GM12874 (cell line): ENCODE results near the gene ZNF775.

Experiments
- CTCF ChIP-seq: IDR thresholded peaks from 2 replicates; pipeline ENCODE4 v1.5.1; 2011; ENCODE audit warnings: low read depth, mild to moderate bottlenecking, control low read depth, low read length, moderate library complexity; ENCODE audit not compliant: insufficient read depth

ZNF775 gene

DNA sequence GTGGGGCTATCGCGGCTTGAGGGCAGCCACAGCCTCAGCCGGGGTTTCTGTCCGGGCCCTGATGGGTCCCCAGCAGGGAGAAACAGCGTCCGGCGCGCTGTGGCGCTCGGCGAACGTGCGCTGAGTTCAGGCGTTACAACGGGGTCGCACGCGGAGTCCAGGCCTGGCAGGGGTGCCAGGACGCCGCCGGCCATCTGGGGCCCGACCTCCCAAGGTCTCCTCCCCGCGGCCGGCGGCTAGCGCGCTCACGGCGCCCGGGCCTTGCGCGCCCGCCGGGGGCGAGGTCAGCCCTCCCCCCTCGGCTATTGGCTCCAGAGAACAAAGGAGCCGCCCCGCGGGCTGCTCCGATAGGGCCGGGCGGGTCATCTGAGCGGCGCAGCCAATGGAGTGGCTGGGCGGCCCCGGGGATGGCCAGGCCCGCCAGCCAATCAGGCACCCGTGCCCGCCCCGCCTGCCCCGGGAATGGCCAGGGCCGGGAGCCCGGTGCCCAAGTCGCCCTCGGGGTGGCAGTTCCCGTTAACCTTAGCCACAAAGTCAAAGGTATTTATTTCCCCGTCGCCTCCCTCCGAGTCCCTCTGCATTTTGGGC is at the start of gene ZNF775:
TSS of gene ZNF775 (plus strand) at position 478 of the 588 bp plus-strand sequence. CDS start 9,141 bp downstream, outside the sequence.
- no peak for TF ChIP-seq CTCF

DNA sequence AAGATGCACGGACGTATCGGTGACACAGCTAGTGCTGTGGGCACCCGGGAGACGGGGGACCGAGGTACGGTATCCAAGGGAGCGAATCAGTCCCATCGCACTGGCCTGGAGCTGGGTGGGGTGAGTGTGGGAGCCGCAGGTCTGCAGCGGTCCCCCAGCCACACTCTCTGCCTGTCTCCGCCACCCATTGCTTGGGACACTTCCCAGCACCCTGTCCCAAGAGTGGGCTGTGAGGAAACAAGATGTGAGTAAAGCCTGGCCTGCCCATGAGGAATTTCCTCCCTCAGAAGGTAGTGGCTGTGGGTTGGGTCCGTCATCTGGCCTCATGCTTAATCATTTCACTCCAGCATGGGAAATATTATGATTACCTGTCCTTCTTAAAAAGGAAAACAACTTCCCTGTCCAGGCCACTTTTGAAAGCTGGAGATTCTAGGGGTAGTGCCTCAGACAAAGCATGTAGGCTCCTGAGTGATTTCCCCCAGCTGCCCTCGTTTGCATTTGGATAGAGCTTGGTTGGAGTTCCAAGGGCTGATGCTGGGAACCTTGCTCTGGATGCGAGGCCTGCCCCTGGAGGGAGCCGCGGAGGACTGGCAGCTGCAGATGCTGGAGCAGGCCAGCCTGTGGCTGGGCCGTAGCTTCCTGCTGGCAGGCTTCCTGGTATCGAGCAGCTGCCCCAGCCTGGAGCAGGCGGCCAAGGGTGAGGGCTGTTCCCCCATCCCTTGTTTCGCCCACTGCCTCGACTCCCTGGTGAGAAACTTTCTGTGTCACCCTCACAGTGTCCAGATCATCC is 49.6 kb upstream of the ZNF775 start:
- TF ChIP-seq CTCF, result no peak

- TF ChIP-seq CTCF, result no peak
These were observed 48.8 kb upstream of the ZNF775 start for GRCh38 chr7:150330211-150330885.

DNA sequence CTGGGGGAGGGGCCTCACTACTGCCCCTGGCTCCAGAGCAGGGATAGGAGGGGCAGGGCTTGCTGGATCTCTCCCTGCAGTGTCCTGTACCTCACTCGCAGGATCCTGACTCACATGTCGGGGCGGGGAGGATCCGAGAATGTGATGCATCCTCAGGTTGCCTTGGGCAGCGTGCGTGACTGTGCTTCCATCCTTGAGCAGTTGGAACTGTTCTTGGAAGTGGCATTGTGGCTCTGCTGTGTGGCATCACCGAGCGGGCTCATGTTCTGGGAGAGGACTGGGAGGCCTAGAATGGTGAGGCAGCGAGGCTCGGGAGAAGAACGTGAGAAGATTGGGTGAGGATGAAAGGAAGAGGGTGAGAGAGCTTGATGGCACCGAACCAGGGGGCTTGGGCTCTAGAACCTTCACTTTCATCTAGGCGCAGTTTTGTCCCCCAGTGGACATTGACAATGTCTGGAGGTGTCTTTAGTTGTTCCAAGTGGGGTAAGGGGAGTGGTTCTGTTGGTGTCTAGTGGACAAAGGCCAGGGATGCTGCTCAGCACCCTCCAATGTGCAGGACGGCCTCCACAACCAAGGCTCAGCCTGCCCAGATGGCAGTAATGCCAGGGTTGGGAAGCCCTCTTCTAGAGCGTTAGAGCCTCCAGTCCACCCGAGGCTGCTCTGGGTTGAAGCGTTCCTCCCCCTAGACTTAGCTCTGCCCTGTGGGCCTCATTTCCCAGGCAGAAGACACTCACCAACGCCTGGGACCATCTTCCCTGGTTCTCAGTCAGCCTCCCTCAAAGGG is 46.1 kb upstream of the ZNF775 start:
- no peak for TF ChIP-seq CTCF

DNA sequence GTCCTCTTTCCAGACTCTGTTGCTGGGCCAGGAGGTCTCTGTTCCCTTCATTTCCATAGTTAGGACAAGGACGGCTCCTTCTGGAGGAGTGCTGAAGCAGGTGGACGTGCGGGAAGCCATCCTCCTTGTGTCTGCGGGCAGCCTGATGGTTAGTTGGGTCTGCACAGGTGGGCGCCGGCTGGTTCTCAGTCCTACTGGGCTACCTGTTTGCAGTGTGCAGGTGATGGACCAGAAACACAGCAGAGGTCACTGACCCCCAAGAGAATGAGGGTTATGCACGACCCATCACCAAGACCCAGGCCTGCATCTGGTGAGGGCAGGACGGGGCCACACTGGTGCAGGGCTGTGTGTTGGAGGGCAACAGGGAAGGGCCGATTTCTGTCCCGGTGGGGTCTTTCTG is 45.5 kb upstream of the ZNF775 start:
- no peak for TF ChIP-seq CTCF

GRCh38 chr7:150334108-150334507 is 45.0 kb upstream of the ZNF775 start:
- no peak for TF ChIP-seq CTCF

DNA sequence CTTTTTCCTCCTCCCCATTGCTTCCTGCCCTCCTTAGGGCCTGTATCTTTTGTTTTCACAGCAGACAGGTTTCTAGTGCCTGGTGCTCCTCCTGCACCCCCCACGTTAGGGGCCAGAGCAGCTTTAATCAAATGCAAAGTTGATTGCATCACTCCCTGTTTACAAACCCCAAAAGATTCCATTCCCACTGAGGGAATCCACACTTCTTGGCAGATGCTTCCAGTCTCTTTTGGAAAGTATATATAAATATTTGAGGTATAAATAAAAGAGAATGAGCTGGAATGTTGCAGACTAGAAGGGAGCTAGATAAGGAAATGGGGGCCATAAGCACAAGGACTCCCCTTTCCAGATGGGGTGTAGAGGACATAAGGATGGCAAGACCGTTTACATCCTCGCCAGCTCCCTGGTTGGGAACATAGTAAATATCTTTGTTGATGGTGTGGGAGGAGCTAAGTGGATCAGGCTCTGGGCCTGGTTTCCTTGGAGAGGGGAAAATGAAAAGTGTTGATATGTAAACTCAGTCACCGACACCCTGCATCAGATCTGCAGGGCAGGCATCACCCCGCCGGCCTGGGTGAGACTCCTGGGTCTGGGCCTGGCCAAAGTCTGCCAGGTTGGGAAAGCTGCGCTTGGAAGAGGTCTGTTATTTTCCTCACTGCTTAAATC is 43.9 kb upstream of the ZNF775 start:
- no peak for TF ChIP-seq CTCF
